Fibroblast of skin of left quadriceps (primary cell): ENCODE measurements around the gene STXBP1.
"Not testable (repeated sequence)": the region's sequence is repeated elsewhere in the genome, so short reads cannot be mapped to it uniquely, and the experiment has no call there.

Source experiments
- DNase-seq, 2 experiments: peaks; one replicate each; pipeline ENCODE4 v3.0.0-alpha.2; 2013; ENCODE audit warnings: low read depth in 2 of 2

The STXBP1 gene

GRCh38 chr9:127621339-127621970, 9.4 kb downstream of the STXBP1 start:
- DNase-seq = not testable (repeated sequence)

- DNase-seq = no peak
Measured at GRCh38 chr9:127626752-127627493, 14.8 kb downstream of the STXBP1 start.

- no peak for DNase-seq
Measured at GRCh38 chr9:127627494-127627855, 15.4 kb downstream of the STXBP1 start.

- no peak for DNase-seq
Measured at GRCh38 chr9:127628758-127629467, 16.8 kb downstream of the STXBP1 start.

- no peak for DNase-seq
Measured at GRCh38 chr9:127629468-127630081, 17.5 kb downstream of the STXBP1 start.

GRCh38 chr9:127633216-127633862, 21.3 kb downstream of the STXBP1 start:
- no peak for DNase-seq

GRCh38 chr9:127634021-127634420, 21.9 kb downstream of the STXBP1 start:
- no peak for DNase-seq

- DNase-seq = no peak
Measured at GRCh38 chr9:127634698-127635097, 22.6 kb downstream of the STXBP1 start.

GRCh38 chr9:127635201-127635735, 23.2 kb downstream of the STXBP1 start:
- DNase-seq = peak in 1 of 2 experiments; percentile 14

- DNase-seq = peak; percentile 75
Measured at GRCh38 chr9:127637322-127637847, 25.3 kb downstream of the STXBP1 start.

GRCh38 chr9:127640908-127641545, 28.9 kb downstream of the STXBP1 start:
- no peak for DNase-seq

- no peak for DNase-seq
Measured at GRCh38 chr9:127642082-127642740, 30.1 kb downstream of the STXBP1 start.

GRCh38 chr9:127644146-127644827, 32.2 kb downstream of the STXBP1 start:
- DNase-seq = no peak

- no peak for DNase-seq
Measured at GRCh38 chr9:127644943-127645342, 32.9 kb downstream of the STXBP1 start.

- DNase-seq = no peak
Measured at GRCh38 chr9:127647451-127647850, 35.4 kb downstream of the STXBP1 start.

- DNase-seq = no peak
Measured at GRCh38 chr9:127650518-127650917, 38.4 kb downstream of the STXBP1 start.

- no peak for DNase-seq
Measured at GRCh38 chr9:127651697-127652610, 39.9 kb downstream of the STXBP1 start.

- DNase-seq = no peak
Measured at GRCh38 chr9:127652733-127653132, 40.7 kb downstream of the STXBP1 start.

GRCh38 chr9:127654619-127655018, 42.5 kb downstream of the STXBP1 start:
- peak; percentile 82 to 86 for DNase-seq
